Immature natural killer cell (primary cell): ENCODE data around the gene YJEFN3. TPM values are rescaled to one million over a fixed set of nuclear protein-coding genes. Genes with fewer than 3 reads are reported as not detected.

ENCODE experiments used
- DNase-seq, 3 donors: peaks; one replicate each; pipeline ENCODE4 v3.0.0; 2022; ENCODE audit warnings: mixed read lengths in 1 of 3
- H3K27ac Mint-ChIP-seq, 6 donors: one replicate each; pipeline ENCODE4 v1.8.0; 2020; ENCODE audit warnings: mixed read lengths in 6 of 6, mild to moderate bottlenecking in 5 of 6, inconsistent platforms in 4 of 6, moderate library complexity in 3 of 6
- H3K27me3 Mint-ChIP-seq, 3 donors: one replicate each; pipeline ENCODE4 v1.8.0; 2020 to 2021; ENCODE audit warnings: low read depth in 3 of 3, mild to moderate bottlenecking in 3 of 3, mixed read lengths in 3 of 3, moderate library complexity in 3 of 3, inconsistent platforms in 1 of 3
- H3K36me3 Mint-ChIP-seq, 3 donors: one replicate each; pipeline ENCODE4 v1.8.0; 2020; ENCODE audit warnings: mixed read lengths in 3 of 3, inconsistent platforms in 2 of 3, mild to moderate bottlenecking in 2 of 3
- H3K4me1 Mint-ChIP-seq, 2 donors: one replicate each; pipeline ENCODE4 v1.8.0; 2020; ENCODE audit warnings: inconsistent platforms in 2 of 2, mild to moderate bottlenecking in 2 of 2, mixed read lengths in 2 of 2, moderate library complexity in 1 of 2
- H3K4me3 Mint-ChIP-seq, 5 donors: one replicate each; pipeline ENCODE4 v1.8.0; 2020; ENCODE audit warnings: mild to moderate bottlenecking in 5 of 5, mixed read lengths in 5 of 5, inconsistent platforms in 3 of 5, moderate library complexity in 3 of 5
- H3K9me3 Mint-ChIP-seq, 6 donors: one replicate each; pipeline ENCODE4 v1.8.0; 2020; ENCODE audit warnings: mild to moderate bottlenecking in 6 of 6, mixed read lengths in 6 of 6, inconsistent platforms in 4 of 6, moderate library complexity in 3 of 6
- polyA plus RNA-seq, 3 donors: library from polyadenylated mRNA; unstranded; fragments of 300-500 nt; fragmentation: Illumina TruSeq; gene quantifications; one replicate each; pipeline ENCODE4 v1.2.3, GENCODE V29; 2021

The YJEFN3 gene
- polyA plus RNA-seq, 3 donors from 2014 or later = 0.21 TPM; not detected in 2

GRCh38 chr19:19532806-19533701 lies 4.3 kb downstream of the YJEFN3 start:
- peaks cover 8 to 10% of the 10 kb centered on the region in 2 donors for H3K4me1 Mint-ChIP-seq

GRCh38 chr19:19533841-19534240 lies 5.1 kb downstream of the YJEFN3 start:
- Mint-ChIP-seq H3K4me1 (peaks cover 12 to 15% of the 10 kb centered on the region in 2 donors), H3K27ac (peak overlapping the region in 1 of 6 donors; percentile 4), H3K9me3 (peaks cover 0 to 2% (median 0%) of the 10 kb centered on the region in 6 donors), H3K4me3 (no peak overlapping the region), H3K36me3 (peaks cover 0 to 3% (median 0%) of the 10 kb centered on the region in 3 donors), H3K27me3 (peaks cover 3 to 12% (median 10%) of the 10 kb centered on the region in 3 donors)
- no peak for DNase-seq

More at GRCh38 chr19:19532806-19533701, 4.3 kb downstream of the YJEFN3 start:
- Mint-ChIP-seq H3K27ac (no peak overlapping the region), H3K27me3 (peaks cover 3 to 11% (median 10%) of the 10 kb centered on the region in 3 donors), H3K4me3 (no peak overlapping the region), H3K9me3 (peaks cover 0 to 2% (median 0%) of the 10 kb centered on the region in 6 donors), H3K36me3 (peaks cover 0 to 3% (median 0%) of the 10 kb centered on the region in 3 donors)
- DNase-seq = no peak

GRCh38 chr19:19534556-19535265 lies 6.0 kb downstream of the YJEFN3 start:
- no peak for DNase-seq
- H3K27me3 Mint-ChIP-seq = peaks cover 3 to 10% (median 8%) of the 10 kb centered on the region in 3 donors
- no peak overlapping the region for H3K4me3 Mint-ChIP-seq
- H3K4me1 Mint-ChIP-seq = peaks cover 17 to 18% of the 10 kb centered on the region in 2 donors
- no peak overlapping the region for H3K27ac Mint-ChIP-seq
- peaks cover 0 to 3% (median 0%) of the 10 kb centered on the region in 6 donors for H3K9me3 Mint-ChIP-seq
- peaks cover 0 to 3% (median 0%) of the 10 kb centered on the region in 3 donors for H3K36me3 Mint-ChIP-seq

GRCh38 chr19:19535311-19536191 lies 6.8 kb downstream of the YJEFN3 start:
- peaks cover 0 to 3% (median 0%) of the 10 kb centered on the region in 3 donors for H3K36me3 Mint-ChIP-seq
- peaks cover 19 to 20% of the 10 kb centered on the region in 2 donors for H3K4me1 Mint-ChIP-seq
- peaks cover 4 to 10% (median 7%) of the 10 kb centered on the region in 3 donors for H3K27me3 Mint-ChIP-seq
- no peak for DNase-seq
- H3K4me3 Mint-ChIP-seq = no peak overlapping the region
- no peak overlapping the region for H3K27ac Mint-ChIP-seq
- peaks cover 0 to 3% (median 0%) of the 10 kb centered on the region in 6 donors for H3K9me3 Mint-ChIP-seq

GRCh38 chr19:19537075-19538048 lies 8.7 kb downstream of the YJEFN3 start:
- H3K27ac Mint-ChIP-seq = peak overlapping the region in 1 of 6 donors; percentile 34
- no peak for DNase-seq
- peaks cover 0 to 3% (median 0%) of the 10 kb centered on the region in 6 donors for H3K9me3 Mint-ChIP-seq
- H3K36me3 Mint-ChIP-seq = peaks cover 0 to 3% (median 0%) of the 10 kb centered on the region in 3 donors
- H3K4me1 Mint-ChIP-seq = peaks cover 18 to 25% of the 10 kb centered on the region in 2 donors
- H3K27me3 Mint-ChIP-seq = peaks cover 2 to 8% (median 7%) of the 10 kb centered on the region in 3 donors
- H3K4me3 Mint-ChIP-seq = peak overlapping the region in 4 of 5 donors; percentile 33 to 68 (median 64)

GRCh38 chr19:19538061-19538784 lies 9.5 kb downstream of the YJEFN3 start, which contains the start of gene CILP2:
TSS of gene CILP2 (plus strand) at chr19:19538265. CDS start at chr19:19538350, 85 bp downstream.
- Mint-ChIP-seq H3K4me3 (peak within 1 kb of the TSS; percentile 42 to 68 (median 64)), H3K27me3 (peaks cover 4 to 8% (median 7%) of the 10 kb centered on the region in 3 donors), H3K9me3 (peaks cover 0 to 3% (median 0%) of the 10 kb centered on the region in 6 donors), H3K36me3 (peaks cover 0 to 3% (median 0%) of the 10 kb centered on the region in 3 donors), H3K4me1 (peaks cover 18 to 27% of the 10 kb centered on the region in 2 donors), H3K27ac (peak within 1 kb of the TSS in 1 of 6 donors; percentile 34)
- DNase-seq = no peak

GRCh38 chr19:19538785-19539166 lies 10.1 kb downstream of the YJEFN3 start:
- H3K36me3 Mint-ChIP-seq = peaks cover 0 to 3% (median 0%) of the 10 kb centered on the region in 3 donors
- H3K4me1 Mint-ChIP-seq = peaks cover 18 to 27% of the 10 kb centered on the region in 2 donors
- peaks cover 0 to 3% (median 0%) of the 10 kb centered on the region in 6 donors for H3K9me3 Mint-ChIP-seq
- H3K27ac Mint-ChIP-seq = no peak overlapping the region
- no peak for DNase-seq
- peak overlapping the region; percentile 40 to 61 (median 52) for H3K4me3 Mint-ChIP-seq
- peaks cover 4 to 8% (median 7%) of the 10 kb centered on the region in 3 donors for H3K27me3 Mint-ChIP-seq

GRCh38 chr19:19539698-19540063 lies 11.0 kb downstream of the YJEFN3 start:
- H3K4me3 Mint-ChIP-seq = peak overlapping the region in 2 of 5 donors; percentile 12 to 48

GRCh38 chr19:19540064-19540714 lies 11.5 kb downstream of the YJEFN3 start:
- no peak overlapping the region for H3K27ac Mint-ChIP-seq
- peaks cover 3 to 7% (median 4%) of the 10 kb centered on the region in 3 donors for H3K27me3 Mint-ChIP-seq
- peaks cover 18 to 27% of the 10 kb centered on the region in 2 donors for H3K4me1 Mint-ChIP-seq
- peaks cover 0 to 3% (median 0%) of the 10 kb centered on the region in 6 donors for H3K9me3 Mint-ChIP-seq
- no peaks in the 10 kb centered on the region for H3K36me3 Mint-ChIP-seq
- peak; percentile 35 to 47 (median 38) for DNase-seq
- peak overlapping the region; percentile 70 to 78 (median 74) for H3K4me3 Mint-ChIP-seq

More at GRCh38 chr19:19539698-19540063, 11.0 kb downstream of the YJEFN3 start:
- Mint-ChIP-seq H3K4me1 (peaks cover 18 to 27% of the 10 kb centered on the region in 2 donors), H3K9me3 (peaks cover 0 to 3% (median 0%) of the 10 kb centered on the region in 6 donors), H3K27ac (no peak overlapping the region), H3K27me3 (peaks cover 3 to 7% (median 4%) of the 10 kb centered on the region in 3 donors), H3K36me3 (no peaks in the 10 kb centered on the region)
- no peak for DNase-seq

- peaks cover 3 to 7% (median 4%) of the 10 kb centered on the region in 3 donors for H3K27me3 Mint-ChIP-seq
- peaks cover 18 to 27% of the 10 kb centered on the region in 2 donors for H3K4me1 Mint-ChIP-seq
- H3K9me3 Mint-ChIP-seq = peaks cover 0 to 3% (median 0%) of the 10 kb centered on the region in 6 donors
- H3K4me3 Mint-ChIP-seq = peak overlapping the region; percentile 70 to 78 (median 74)
- H3K36me3 Mint-ChIP-seq = no peaks in the 10 kb centered on the region
- no peak overlapping the region for H3K27ac Mint-ChIP-seq
- peak; percentile 39 to 54 (median 54) for DNase-seq
These were observed 12.2 kb downstream of the YJEFN3 start for GRCh38 chr19:19540715-19541515.
